IMR-90 (cell line): ENCODE measurements around the gene SLCO3A1. TPM values are rescaled to one million over a fixed set of nuclear protein-coding genes. Genes with fewer than 3 reads are reported as not detected.

ENCODE experiments used
- ATAC-seq: fragments of 200-7000 bp; cut with Tn5 transposase; 2 replicates; pipeline ENCODE4 v1.9.1; 2020; ENCODE audit warnings: low read depth, mild to moderate bottlenecking, moderate library complexity
- BruUV-seq: library from RNA; stranded (reverse); fragments of 400-500 nt; replicated peaks from 2 replicates; lab custom pipeline; 2021; lab: Mats Ljungman, UMichigan
- CTCF ChIA-PET: fragments of 300-600 bp; formaldehyde crosslinking; extraction: SDS; loops from one replicate; lab custom pipeline; 2021; ENCODE audit warnings: antibody characterized with exemption; lab: Yijun Ruan, JAX
- POLR2A ChIA-PET: fragments of 300-600 bp; sonication (Branson Sonifier 250); formaldehyde crosslinking; loops from one replicate; lab custom pipeline; 2022; ENCODE audit warnings: antibody characterized with exemption; ENCODE audit not compliant: unreplicated experiment; lab: Charles Lee
- DNase-seq: peaks from one replicate; pipeline ENCODE4 v3.0.0; 2013
- H2AFZ ChIP-seq: replicated peaks from 2 replicates; pipeline ENCODE3; 2013; ENCODE audit warnings: low read length, mild to moderate bottlenecking; ENCODE audit not compliant: poor library complexity
- H2AK5ac ChIP-seq: 2 replicates; pipeline ENCODE4 v1.6.1; 2013; ENCODE audit warnings: low read depth, low read length, inconsistent platforms
- H2AK9ac ChIP-seq: replicated peaks from 2 replicates; pipeline ENCODE3; 2013; ENCODE audit warnings: mild to moderate bottlenecking, low read depth, low read length, moderate library complexity; ENCODE audit not compliant: poor library complexity
- H2BK120ac ChIP-seq: 2 replicates; pipeline ENCODE4 v1.6.1; 2013; ENCODE audit warnings: low read depth, low read length, inconsistent platforms
- H2BK15ac ChIP-seq: 3 replicates; pipeline ENCODE4 v1.6.1; 2013; ENCODE audit warnings: low read depth, low read length, inconsistent platforms
- H2BK20ac ChIP-seq: 2 replicates; pipeline ENCODE4 v1.6.1; 2013; ENCODE audit warnings: low read depth, mild to moderate bottlenecking, inconsistent platforms, low read length, moderate library complexity
- H2BK5ac ChIP-seq: 2 replicates; pipeline ENCODE4 v1.6.1; 2013; ENCODE audit warnings: mild to moderate bottlenecking, low read depth, low read length, inconsistent platforms; ENCODE audit not compliant: poor library complexity, severe bottlenecking
- H3K14ac ChIP-seq: replicated peaks from 2 replicates; pipeline ENCODE4 v1.6.1; 2013; ENCODE audit warnings: low read depth, low read length, inconsistent platforms
- H3K18ac ChIP-seq: 2 replicates; pipeline ENCODE4 v1.6.1; 2013; ENCODE audit warnings: low read depth, low read length, control low read depth
- H3K23ac ChIP-seq: 2 replicates; pipeline ENCODE4 v1.6.1; 2013; ENCODE audit warnings: low read depth, low read length, inconsistent platforms
- H3K27ac ChIP-seq: 2 replicates; pipeline ENCODE4 v1.5.1; 2013; ENCODE audit warnings: mild to moderate bottlenecking, control low read depth, low read length; ENCODE audit not compliant: insufficient read depth
- H3K27me3 ChIP-seq: 2 replicates; pipeline ENCODE4 v1.6.1; 2013; ENCODE audit warnings: low read length; ENCODE audit not compliant: control insufficient read depth, insufficient read depth
- H3K36me3 ChIP-seq: 2 replicates; pipeline ENCODE4 v1.6.1; 2013; ENCODE audit warnings: low read length, mixed read lengths; ENCODE audit not compliant: control insufficient read depth, insufficient read depth
- H3K4ac ChIP-seq: 2 replicates; pipeline ENCODE4 v1.6.1; 2013; ENCODE audit warnings: low read depth, low read length, inconsistent platforms
- H3K4me1 ChIP-seq: 2 replicates; pipeline ENCODE4 v1.6.1; 2013; ENCODE audit warnings: low read length, mixed read lengths; ENCODE audit not compliant: control insufficient read depth, insufficient read depth
- H3K4me2 ChIP-seq: 2 replicates; pipeline ENCODE4 v1.6.1; 2013; ENCODE audit warnings: low read depth, mild to moderate bottlenecking, control low read depth, low read length, moderate library complexity
- H3K4me3 ChIP-seq: 2 replicates; pipeline ENCODE4 v1.5.1; 2013; ENCODE audit warnings: low read depth, mild to moderate bottlenecking, control low read depth, low read length, moderate library complexity; ENCODE audit not compliant: insufficient read depth
- H3K56ac ChIP-seq: 2 replicates; pipeline ENCODE4 v1.6.1; 2013; ENCODE audit warnings: low read length, inconsistent platforms; ENCODE audit not compliant: insufficient read depth; ENCODE audit errors: extremely low read depth
- H3K79me1 ChIP-seq, 2 experiments: 2 replicates each; pipeline ENCODE4 v1.6.1; 2013; ENCODE audit warnings: low read length in 2 of 2, inconsistent platforms in 1 of 2, low read depth in 1 of 2
- H3K9ac ChIP-seq: 2 replicates; pipeline ENCODE4 v1.6.1; 2013; ENCODE audit warnings: low read depth, low read length, control low read depth
- H3K9me1 ChIP-seq: 2 replicates; pipeline ENCODE4 v1.6.1; 2013; ENCODE audit warnings: low read length, inconsistent platforms; ENCODE audit not compliant: insufficient read depth
- H3K9me3 ChIP-seq: 2 replicates; pipeline ENCODE4 v1.6.1; 2013; ENCODE audit warnings: low read length; ENCODE audit not compliant: control insufficient read depth, insufficient read depth
- H4K20me1 ChIP-seq: 2 replicates; pipeline ENCODE4 v1.6.1; 2013; ENCODE audit warnings: low read length, inconsistent platforms; ENCODE audit not compliant: insufficient read depth
- H4K5ac ChIP-seq: 2 replicates; pipeline ENCODE4 v1.6.1; 2013; ENCODE audit warnings: mild to moderate bottlenecking, low read depth, low read length, control low read depth
- H4K8ac ChIP-seq, 2 experiments: 2 replicates each; pipeline ENCODE4 v1.6.1; 2013; ENCODE audit warnings: low read depth in 2 of 2, low read length in 2 of 2, control low read depth in 1 of 2, inconsistent platforms in 1 of 2
- H4K91ac ChIP-seq: 2 replicates; pipeline ENCODE4 v1.6.1; 2013; ENCODE audit warnings: low read depth, low read length, inconsistent platforms; ENCODE audit not compliant: insufficient read depth
- BHLHE40 ChIP-seq: fragments of 150-350 bp; IDR thresholded peaks from 2 replicates; pipeline ENCODE4 v1.6.1; 2016; ENCODE audit warnings: mild to moderate bottlenecking, low read depth, low read length
- CEBPB ChIP-seq: IDR thresholded peaks from 2 replicates; pipeline ENCODE4 v1.6.1; 2012; ENCODE audit warnings: low read depth, low read length, improper control_type of control experiment
- CHD1 ChIP-seq: IDR thresholded peaks from 2 replicates; pipeline ENCODE4 v1.6.1; 2012; ENCODE audit warnings: low read depth, low read length, improper control_type of control experiment
- FOS ChIP-seq: fragments of 150-350 bp; IDR thresholded peaks from 2 replicates; pipeline ENCODE4 v1.6.1; 2016; ENCODE audit warnings: low read depth, low read length
- MXI1 ChIP-seq: IDR thresholded peaks from 2 replicates; pipeline ENCODE4 v1.6.1; 2012; ENCODE audit warnings: low read depth, mild to moderate bottlenecking, low read length, moderate library complexity, borderline replicate concordance
- NFE2L2 ChIP-seq: fragments of 150-350 bp; IDR thresholded peaks from 2 replicates; pipeline ENCODE4 v1.6.1; 2016; ENCODE audit warnings: low read depth, mild to moderate bottlenecking, low read length
- POLR2A ChIP-seq: IDR thresholded peaks from 2 replicates; pipeline ENCODE4 v1.6.1; 2012; ENCODE audit warnings: mild to moderate bottlenecking, low read depth, low read length
- RAD21 ChIP-seq: IDR thresholded peaks from 2 replicates; pipeline ENCODE4 v1.6.1; 2012; ENCODE audit warnings: low read length, improper control_type of control experiment
- RCOR1 ChIP-seq: IDR thresholded peaks from 2 replicates; pipeline ENCODE4 v1.6.1; 2012; ENCODE audit warnings: mild to moderate bottlenecking, low read length, improper control_type of control experiment; ENCODE audit not compliant: insufficient replicate concordance
- SMC3 ChIP-seq: fragments of 150-350 bp; IDR thresholded peaks from 2 replicates; pipeline ENCODE4 v1.6.1; 2016; ENCODE audit warnings: low read depth, mild to moderate bottlenecking, antibody characterized with exemption, low read length, moderate library complexity
- WGBS, 2 experiments: methylation state at CpG; one replicate each; pipeline versions ENCODE4 v1.1.5 to v1.1.7; 2013; ENCODE audit warnings: missing lambda C conversion rate in 2 of 2; ENCODE audit not compliant: insufficient read length in 1 of 2; ENCODE audit errors: extremely low coverage in 2 of 2; 5-methylcytosine and 5-hydroxymethylcytosine counted together
- dilution Hi-C: fragments of 300-500 bp; cut with HindIII; formaldehyde crosslinking; loops from one replicate; pipeline ENCODE4 v1.14.3; 2018; ENCODE audit warnings: low sequenced_read_pairs; ENCODE audit not compliant: unreplicated experiment
- in situ Hi-C: fragments of 300-500 bp; cut with MboI; formaldehyde crosslinking; loops from 3 replicates; pipeline ENCODE4 v1.14.3; 2019; ENCODE audit warnings: low sequenced_read_pairs, inconsistent platforms, mixed read lengths
- intact Hi-C: fragments of 100-400 bp; cut with micrococcal nuclease; formaldehyde crosslinking; loops from 2 replicates; pipeline ENCODE4 v1.10.0; 2022
- polyA plus RNA-seq, 3 experiments: library from polyadenylated mRNA; depleted of rRNA; stranded (reverse); fragments of >200 nt; gene quantifications; 2 replicates each; pipeline ENCODE4 v1.2.3, GENCODE V29; 2012; ENCODE audit warnings: low replicate concordance in 1 of 3
- total RNA-seq: library from RNA; depleted of rRNA; stranded (reverse); fragments of >200 nt; gene quantifications from 2 replicates; pipeline ENCODE4 v1.2.3, GENCODE V29; 2012
- TF ChIP-seq, protein P1 (sequence below): conservative IDR thresholded peaks from 2 replicates; pipeline ENCODE4 v1.5.1; 2012; ENCODE audit warnings: mild to moderate bottlenecking, low read depth, low read length, improper control_type of control experiment

The SLCO3A1 gene
- total and polyA plus RNA-seq, 2 of the 4 experiments (the other 2 are of a cell fraction): 4.7 to 8.1 TPM

GRCh38 chr15:91867581-91868026, 14.1 kb downstream of the SLCO3A1 start:
- Histone ChIP-seq H3K4ac (peak overlapping the region; percentile 43), H3K56ac (no peak overlapping the region), H3K23ac (peak overlapping the region; percentile 51; the same call in 1 of the 2 replicates), H2AFZ (peak overlapping the region; percentile 85), H2BK5ac (peak overlapping the region; percentile 71), H3K4me2 (peak overlapping the region; percentile 52), H2AK5ac (no peak overlapping the region), H3K27ac (peak overlapping the region; percentile 65), H3K4me1 (peaks cover 17% of the 10 kb centered on the region), H4K91ac (no peak overlapping the region), H2AK9ac (peak overlapping the region; percentile 77), H3K27me3 (no peaks in the 10 kb centered on the region), H2BK15ac (peak overlapping the region; percentile 21; the same call in 1 of the 3 replicates), H3K9me3 (no peaks in the 10 kb centered on the region), H3K4me3 (no peak overlapping the region), H4K8ac (0 out of 4 replicates have a peak overlapping the region, but pooled peaks of 1 of the 2 experiments have one; percentile 31), H4K20me1 (0 out of 2 replicates have a peak, but pooled peaks cover 4% of the 10 kb centered on the region), H2BK120ac (peak overlapping the region; percentile 72; the same call in 1 of the 2 replicates), H3K14ac (no peak overlapping the region), H3K9me1 (peaks cover 6% of the 10 kb centered on the region; the same call in 1 of the 2 replicates), H3K9ac (no peak overlapping the region; the same call in 1 of the 2 replicates), H3K79me1 (peaks cover 0 to 22% of the 10 kb centered on the region in 2 experiments; a peak in 2 of 4 replicates), H3K18ac (0 out of 2 replicates have a peak overlapping the region, but pooled peaks have one; percentile 6), H4K5ac (peak overlapping the region; percentile 15; the same call in 1 of the 2 replicates), H3K36me3 (no peaks in the 10 kb centered on the region), H2BK20ac (0 out of 2 replicates have a peak overlapping the region, but pooled peaks have one; percentile 59)
- DNase-seq (peak; percentile 87), ATAC-seq (peak; percentile 89)
- no CpG with 5 or more reads among the region's 8 CpGs for WGBS, 2 experiments
- in situ Hi-C loops: no loop called here
- ChIA-PET POLR2A (no interaction called here), CTCF (interaction anchor here (0.6 to 1.4 kb wide), 5 partner anchors 14 to 516 kb away, joined by 3 to 6 read pairs (median 4); partner anchors contain the start of gene SLCO3A1)
- TF ChIP-seq, protein P1, sequence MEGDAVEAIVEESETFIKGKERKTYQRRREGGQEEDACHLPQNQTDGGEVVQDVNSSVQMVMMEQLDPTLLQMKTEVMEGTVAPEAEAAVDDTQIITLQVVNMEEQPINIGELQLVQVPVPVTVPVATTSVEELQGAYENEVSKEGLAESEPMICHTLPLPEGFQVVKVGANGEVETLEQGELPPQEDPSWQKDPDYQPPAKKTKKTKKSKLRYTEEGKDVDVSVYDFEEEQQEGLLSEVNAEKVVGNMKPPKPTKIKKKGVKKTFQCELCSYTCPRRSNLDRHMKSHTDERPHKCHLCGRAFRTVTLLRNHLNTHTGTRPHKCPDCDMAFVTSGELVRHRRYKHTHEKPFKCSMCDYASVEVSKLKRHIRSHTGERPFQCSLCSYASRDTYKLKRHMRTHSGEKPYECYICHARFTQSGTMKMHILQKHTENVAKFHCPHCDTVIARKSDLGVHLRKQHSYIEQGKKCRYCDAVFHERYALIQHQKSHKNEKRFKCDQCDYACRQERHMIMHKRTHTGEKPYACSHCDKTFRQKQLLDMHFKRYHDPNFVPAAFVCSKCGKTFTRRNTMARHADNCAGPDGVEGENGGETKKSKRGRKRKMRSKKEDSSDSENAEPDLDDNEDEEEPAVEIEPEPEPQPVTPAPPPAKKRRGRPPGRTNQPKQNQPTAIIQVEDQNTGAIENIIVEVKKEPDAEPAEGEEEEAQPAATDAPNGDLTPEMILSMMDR: no peak
- TF ChIP-seq FOS (no peak), CHD1 (no peak), RCOR1 (no peak), POLR2A (no peak), CEBPB (peak; percentile 29; the same call in 1 of the 2 replicates), NFE2L2 (no peak), RAD21 (peak; percentile 23; the same call in 1 of the 2 replicates), BHLHE40 (no peak), SMC3 (no peak), MXI1 (no peak)
- dilution Hi-C loops: no loop called here
- no TSS peak for BruUV-seq
- intact Hi-C loops: loop anchor here (5.0 kb wide), 2 partner anchors 60 to 105 kb away; no protein-coding TSS in a partner anchor
